Activated T-helper 1 cell treated with anti-CD3 and anti-CD28 coated beads, Interleukin-12 subunit alpha, Interleukin-12 subunit beta, Interleukin-2, Interleukin-4 antibody, amounts not matched to agents 30 ng/mL and 10 ng/mL and 1 ng/mL, durations not matched to agents 14 hours and 24 hours and 36 hours (primary cell): ENCODE measurements around the gene FRMD4B. TPM values are rescaled to one million over a fixed set of nuclear protein-coding genes. Genes with fewer than 3 reads are reported as not detected.

Experiments used
- DNase-seq: peaks from one replicate; pipeline ENCODE4 v3.0.0; 2021; ENCODE audit warnings: low spot score
- H3K27ac Mint-ChIP-seq: one replicate; pipeline ENCODE4 v1.8.0; 2021; ENCODE audit warnings: mild to moderate bottlenecking, mixed read lengths
- H3K27me3 Mint-ChIP-seq: one replicate; pipeline ENCODE4 v1.8.0; 2022; ENCODE audit warnings: mild to moderate bottlenecking, moderate library complexity, mixed read lengths; ENCODE audit not compliant: insufficient read depth
- H3K36me3 Mint-ChIP-seq: one replicate; pipeline ENCODE4 v1.8.0; 2021; ENCODE audit warnings: low read depth, mixed read lengths
- H3K4me1 Mint-ChIP-seq: one replicate; pipeline ENCODE4 v1.8.0; 2021; ENCODE audit warnings: low read depth, mixed read lengths
- H3K4me3 Mint-ChIP-seq: one replicate; pipeline ENCODE4 v1.8.0; 2021; ENCODE audit warnings: mild to moderate bottlenecking, moderate library complexity, mixed read lengths
- H3K9me3 Mint-ChIP-seq: one replicate; pipeline ENCODE4 v1.8.0; 2021; ENCODE audit warnings: mixed read lengths
- intact Hi-C: fragments of 100-400 bp; cut with micrococcal nuclease; formaldehyde crosslinking; loops from one replicate; pipeline ENCODE4 v1.15.1; 2024
- total RNA-seq: library from RNA; stranded (reverse); gene quantifications from 2 replicates; pipeline ENCODE4 v1.2.3, GENCODE V29; 2022

FRMD4B gene
- total RNA-seq, 1 donor from 2014 or later: 83.6 TPM

DNA sequence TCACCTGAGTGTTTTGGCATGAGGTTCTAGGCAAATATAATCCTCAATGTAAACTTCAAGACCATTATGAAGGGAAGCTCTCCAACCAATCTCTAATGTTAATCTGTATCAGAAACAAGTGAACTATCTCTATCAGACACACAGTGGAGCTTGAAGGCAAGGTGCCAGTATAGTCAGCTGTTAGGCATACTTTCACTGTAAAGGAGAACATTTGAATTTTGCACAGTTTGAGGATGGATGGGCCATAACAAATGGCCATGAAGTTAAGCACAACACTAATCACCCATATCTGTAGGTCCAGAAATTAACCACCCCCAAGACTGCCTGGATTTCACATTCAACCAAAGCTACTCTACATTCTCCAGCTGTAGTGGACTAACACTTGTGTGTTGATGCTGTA is 194.4 kb downstream of the FRMD4B start:
- no peak overlapping the region for H3K4me3 Mint-ChIP-seq
- H3K27me3 Mint-ChIP-seq: no peaks in the 10 kb centered on the region
- H3K9me3 Mint-ChIP-seq: no peaks in the 10 kb centered on the region
- intact Hi-C loops: no loop called here
- H3K4me1 Mint-ChIP-seq: peaks cover 43% of the 10 kb centered on the region
- H3K27ac Mint-ChIP-seq: no peak overlapping the region
- DNase-seq: no peak
- H3K36me3 Mint-ChIP-seq: peaks cover 58% of the 10 kb centered on the region

DNA sequence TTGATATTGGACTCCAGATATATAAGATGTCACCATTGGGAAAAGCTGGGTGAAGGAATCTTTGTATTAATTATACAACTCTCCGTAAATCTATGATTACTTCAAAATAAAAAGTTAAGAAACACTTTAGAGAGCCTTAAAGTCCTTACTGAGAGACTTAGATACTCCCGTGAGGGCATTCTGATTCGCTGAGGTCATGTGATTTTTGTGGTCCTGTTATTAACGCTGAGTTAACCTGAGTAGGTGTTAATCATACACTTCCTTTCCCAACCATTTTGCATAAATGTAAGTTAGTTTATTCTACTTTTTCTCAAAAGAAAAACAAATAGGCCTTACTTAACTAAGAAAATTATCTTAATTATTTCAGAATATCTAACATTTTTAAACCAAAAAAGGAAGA is 196.4 kb downstream of the FRMD4B start:
- Mint-ChIP-seq H3K4me1 (peaks cover 25% of the 10 kb centered on the region), H3K27ac (no peak overlapping the region), H3K36me3 (peaks cover 46% of the 10 kb centered on the region), H3K9me3 (no peaks in the 10 kb centered on the region), H3K27me3 (no peaks in the 10 kb centered on the region), H3K4me3 (no peak overlapping the region)
- no peak for DNase-seq
- intact Hi-C loops: no loop called here

DNA sequence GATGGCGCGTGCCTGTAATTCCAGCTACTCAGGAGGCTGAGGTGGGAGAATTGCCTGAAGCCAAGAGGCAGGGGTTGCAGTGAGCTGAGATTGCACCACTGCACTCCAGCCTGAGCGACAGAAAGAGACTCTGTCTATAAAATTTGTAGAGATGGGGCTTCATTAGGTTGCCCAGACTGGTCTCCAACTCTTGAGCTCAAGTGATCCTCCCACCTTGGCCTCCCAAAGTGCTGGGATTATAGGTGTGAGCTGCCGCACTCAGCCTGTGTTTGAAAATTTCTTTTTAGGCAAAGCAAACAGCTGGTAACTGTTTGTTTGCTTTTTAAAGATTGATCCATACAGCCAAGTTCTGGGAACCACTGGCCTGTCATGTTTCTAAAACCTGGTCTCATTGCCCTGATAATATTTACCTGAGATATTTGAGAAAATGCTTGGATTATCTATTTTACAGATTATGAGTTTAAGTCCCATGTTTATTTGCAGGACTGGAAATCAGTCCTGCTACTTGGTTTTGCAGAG is 199.3 kb downstream of the FRMD4B start:
- intact Hi-C loops: no loop called here
- Mint-ChIP-seq H3K4me1 (peaks cover 27% of the 10 kb centered on the region), H3K27me3 (no peaks in the 10 kb centered on the region), H3K36me3 (peaks cover 40% of the 10 kb centered on the region), H3K27ac (no peak overlapping the region), H3K4me3 (no peak overlapping the region), H3K9me3 (no peaks in the 10 kb centered on the region)
- no peak for DNase-seq

DNA sequence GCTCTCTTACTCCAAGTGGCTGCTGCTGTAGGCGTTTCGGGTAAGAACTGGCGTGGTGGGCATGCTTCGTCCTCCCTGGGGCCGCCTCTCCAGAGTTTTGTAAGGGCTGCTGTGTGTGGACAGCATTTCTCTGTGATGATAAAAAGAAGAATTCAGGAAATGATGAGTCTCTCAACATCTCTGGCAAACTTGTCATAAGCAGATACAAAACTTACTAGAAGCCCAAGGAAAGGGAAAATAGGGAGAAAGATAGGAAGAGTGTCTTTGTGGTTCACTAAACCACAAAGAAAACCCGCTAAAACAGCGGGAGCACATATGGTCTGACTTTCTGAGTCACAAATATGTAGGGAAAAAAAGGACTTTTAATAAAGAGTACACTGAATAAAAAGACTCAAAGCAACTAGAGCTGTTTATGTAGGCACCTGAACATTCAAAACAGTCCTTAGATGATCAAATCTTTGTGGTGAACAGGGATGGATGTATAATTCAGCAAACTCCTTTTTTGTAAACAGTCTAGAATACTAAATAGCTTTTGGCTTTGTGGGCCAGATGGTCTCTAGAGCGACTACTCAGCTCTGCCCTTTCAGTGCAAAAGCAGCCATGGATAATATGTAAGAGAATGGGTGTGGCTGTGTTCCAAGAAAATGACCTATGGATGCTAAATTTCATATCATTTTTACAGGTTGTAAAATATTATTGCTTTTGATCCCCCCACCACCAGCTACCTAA is 203.1 kb downstream of the FRMD4B start:
- Mint-ChIP-seq H3K27ac (peak overlapping the region; percentile 47), H3K4me1 (peaks cover 37% of the 10 kb centered on the region), H3K27me3 (no peaks in the 10 kb centered on the region), H3K9me3 (no peaks in the 10 kb centered on the region), H3K4me3 (peak overlapping the region; percentile 2), H3K36me3 (peaks cover 63% of the 10 kb centered on the region)
- no peak for DNase-seq
- intact Hi-C loops: loop anchor here (1.0 to 5.0 kb wide), 2 partner anchors 124 to 145 kb away; no protein-coding TSS in a partner anchor

DNA sequence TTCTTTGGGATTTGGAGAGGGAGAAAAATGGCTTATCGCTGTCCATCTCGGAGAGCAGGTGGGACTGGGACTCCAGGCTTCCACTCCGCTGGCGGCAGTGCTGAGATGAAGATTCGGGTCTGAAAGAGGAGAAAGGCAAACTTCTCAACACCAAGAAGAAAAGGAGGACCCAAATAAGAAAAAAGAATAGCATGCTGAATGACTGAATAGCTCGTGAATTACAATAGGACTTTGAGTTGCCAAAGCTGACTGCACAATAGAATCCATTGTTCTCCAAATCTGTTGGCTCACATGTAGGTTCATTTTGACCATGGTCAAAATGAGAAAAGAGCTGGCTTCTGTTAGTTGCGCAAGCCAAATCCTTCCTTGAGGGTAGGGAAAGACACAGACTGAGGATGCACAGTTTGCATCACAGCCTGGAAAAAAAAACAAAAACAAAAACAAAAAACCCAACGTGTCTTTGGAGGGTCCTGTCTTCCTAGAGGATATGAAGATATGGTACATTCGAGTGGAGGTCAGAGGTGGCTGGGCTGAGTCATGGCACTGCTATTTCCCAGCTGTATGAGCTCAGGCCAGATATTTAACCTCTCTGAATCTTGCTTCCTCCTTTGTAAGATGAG is 204.2 kb downstream of the FRMD4B start:
- DNase-seq: no peak
- no peaks in the 10 kb centered on the region for H3K27me3 Mint-ChIP-seq
- intact Hi-C loops: loop anchor here (1.0 to 5.0 kb wide), 2 partner anchors 125 to 144 kb away; no protein-coding TSS in a partner anchor
- no peak overlapping the region for H3K4me3 Mint-ChIP-seq
- H3K27ac Mint-ChIP-seq: peak overlapping the region; percentile 32
- H3K36me3 Mint-ChIP-seq: peaks cover 65% of the 10 kb centered on the region
- H3K4me1 Mint-ChIP-seq: peaks cover 42% of the 10 kb centered on the region
- H3K9me3 Mint-ChIP-seq: no peaks in the 10 kb centered on the region

DNA sequence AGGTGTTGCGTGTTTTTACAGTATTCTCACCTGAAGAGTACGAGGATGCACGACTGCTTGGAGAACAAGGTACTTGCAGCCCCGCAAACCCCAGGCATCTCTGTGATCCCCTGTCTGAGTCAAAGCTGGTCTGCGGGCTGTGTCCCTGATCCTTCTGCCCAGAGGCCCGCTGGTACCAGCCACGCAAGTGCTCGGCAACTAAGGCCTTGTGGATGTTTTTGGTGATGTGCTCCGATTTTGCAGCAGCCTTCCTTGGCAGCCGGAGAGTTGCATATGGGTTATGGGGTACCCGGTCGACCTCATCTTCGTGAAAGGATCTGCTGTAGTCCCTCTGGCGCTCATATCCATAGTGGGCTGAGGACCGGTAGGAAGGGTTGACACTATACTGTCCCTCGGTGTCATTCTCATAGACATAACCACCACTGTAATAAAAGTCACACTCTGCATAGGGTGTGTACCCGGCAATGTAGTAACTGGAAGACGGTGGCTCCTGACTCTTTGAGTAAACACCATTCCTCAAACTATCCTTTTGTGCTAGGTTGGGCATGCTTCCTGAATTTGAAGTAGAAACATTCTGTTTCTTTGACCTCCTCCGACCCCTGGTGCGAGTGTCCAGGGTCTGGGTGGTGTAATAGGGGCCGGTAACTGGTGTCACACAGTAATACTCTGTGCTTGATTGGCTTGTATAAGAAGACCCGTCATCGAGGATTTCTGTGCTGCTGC is 204.9 kb downstream of the FRMD4B start:
- intact Hi-C loops: loop anchor here (5.0 kb wide), 1 partner anchor 144 kb away; no protein-coding TSS in a partner anchor
- Mint-ChIP-seq H3K27me3 (no peaks in the 10 kb centered on the region), H3K4me3 (no peak overlapping the region), H3K36me3 (peaks cover 71% of the 10 kb centered on the region), H3K4me1 (peaks cover 42% of the 10 kb centered on the region), H3K9me3 (no peaks in the 10 kb centered on the region), H3K27ac (no peak overlapping the region)
- DNase-seq: no peak

DNA sequence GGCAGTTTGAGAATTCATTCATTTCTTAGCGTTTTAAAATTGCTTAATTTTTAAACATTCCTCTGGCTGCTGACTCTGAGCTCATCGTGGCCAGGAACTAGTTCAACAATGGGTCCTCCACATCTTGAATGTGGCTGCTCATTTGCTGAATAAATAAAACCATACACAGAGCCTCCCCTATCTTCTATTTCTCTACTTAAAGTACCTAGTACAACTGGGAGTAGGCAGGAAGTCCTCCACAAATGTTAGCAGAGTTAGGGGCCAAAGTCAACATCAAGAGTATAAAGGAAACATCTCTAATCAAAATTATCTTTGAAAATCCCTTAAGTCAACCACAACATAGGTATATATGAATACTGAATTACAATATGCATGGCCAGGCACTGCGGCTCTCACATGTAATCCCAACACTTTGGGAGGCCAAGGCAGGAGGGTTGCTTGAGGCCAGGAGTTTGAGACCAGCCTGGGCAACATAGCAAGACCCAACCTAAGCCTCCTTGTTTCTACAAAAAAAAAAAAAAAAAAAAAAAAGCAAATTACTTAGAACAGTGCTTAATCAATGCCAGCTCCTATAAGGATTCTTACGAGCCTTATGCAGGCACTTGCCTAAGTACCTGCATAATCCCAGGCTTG is 206.0 kb downstream of the FRMD4B start:
- peaks cover 73% of the 10 kb centered on the region for H3K36me3 Mint-ChIP-seq
- intact Hi-C loops: loop anchor here (5.0 kb wide), 2 partner anchors 32 to 143 kb away; no protein-coding TSS in a partner anchor
- H3K27me3 Mint-ChIP-seq: no peaks in the 10 kb centered on the region
- DNase-seq: no peak
- peaks cover 49% of the 10 kb centered on the region for H3K4me1 Mint-ChIP-seq
- no peaks in the 10 kb centered on the region for H3K9me3 Mint-ChIP-seq
- peak overlapping the region; percentile 49 for H3K27ac Mint-ChIP-seq
- H3K4me3 Mint-ChIP-seq: no peak overlapping the region

DNA sequence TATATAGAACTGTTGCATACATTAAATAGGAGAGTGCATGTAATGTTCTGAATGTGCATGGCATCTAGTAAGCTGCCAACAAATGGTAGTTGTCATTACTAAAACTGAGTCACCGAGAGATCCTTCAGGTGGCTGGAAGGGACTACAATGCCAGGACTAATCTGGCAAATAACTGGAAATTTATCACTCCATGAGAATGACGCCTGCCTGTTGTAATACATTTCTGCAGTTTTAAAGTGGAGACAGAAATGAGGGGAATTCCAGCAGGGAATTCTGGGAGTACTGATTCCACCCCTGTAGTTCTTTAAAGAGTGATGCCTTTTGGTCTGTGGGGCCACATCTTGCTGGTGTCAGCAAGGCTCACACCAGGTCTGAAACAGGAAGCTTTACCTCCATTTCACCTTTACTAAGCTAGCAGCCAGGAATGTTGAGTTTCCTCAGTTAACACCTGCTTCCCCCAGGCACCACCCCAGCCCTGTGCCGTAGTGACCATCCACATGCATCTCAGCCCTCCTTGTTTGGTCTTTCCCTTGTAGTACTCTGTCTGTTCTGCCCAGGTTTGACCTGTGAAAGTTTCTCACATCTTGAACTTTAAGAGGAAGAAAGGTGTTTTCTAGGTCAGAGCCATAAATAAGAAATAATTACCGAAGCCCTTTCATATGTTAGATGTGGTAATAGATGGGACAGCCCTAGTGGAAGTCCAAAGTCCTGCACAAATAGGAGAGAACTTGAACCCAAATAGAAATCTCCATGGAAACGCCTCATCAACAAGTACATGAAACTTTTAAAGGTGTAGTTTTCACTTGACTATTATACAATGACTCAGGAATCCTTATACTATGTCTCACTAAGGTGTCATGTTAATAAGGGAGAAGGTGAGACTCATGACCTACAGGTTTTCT is 206.8 kb downstream of the FRMD4B start:
- intact Hi-C loops: loop anchor here (1.0 to 5.0 kb wide), 2 partner anchors 20 to 33 kb away; no protein-coding TSS in a partner anchor
- H3K27ac Mint-ChIP-seq: peak overlapping the region; percentile 49
- no peaks in the 10 kb centered on the region for H3K27me3 Mint-ChIP-seq
- H3K36me3 Mint-ChIP-seq: peaks cover 76% of the 10 kb centered on the region
- peaks cover 54% of the 10 kb centered on the region for H3K4me1 Mint-ChIP-seq
- no peaks in the 10 kb centered on the region for H3K9me3 Mint-ChIP-seq
- H3K4me3 Mint-ChIP-seq: no peak overlapping the region
- no peak for DNase-seq

DNA sequence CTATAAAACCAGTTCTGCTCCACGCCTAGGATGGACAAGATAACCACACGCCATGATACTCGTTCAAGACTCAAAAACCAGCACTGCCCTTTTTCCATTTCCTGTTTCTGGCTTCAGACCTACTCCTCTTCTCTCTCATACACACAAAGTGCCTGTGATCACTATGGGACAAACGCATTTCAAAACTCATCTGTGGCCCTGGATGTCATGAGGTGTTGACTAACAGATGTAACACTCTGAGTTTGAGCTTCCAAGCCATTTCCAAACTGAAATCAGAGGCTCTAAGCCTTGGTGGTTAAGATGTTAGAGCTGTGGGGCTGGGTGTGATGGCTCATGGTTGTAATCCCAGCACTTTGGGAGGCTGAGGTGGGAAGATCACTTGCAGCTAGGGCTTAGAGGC is 207.8 kb downstream of the FRMD4B start:
- no peak for DNase-seq
- H3K9me3 Mint-ChIP-seq: no peaks in the 10 kb centered on the region
- H3K27ac Mint-ChIP-seq: peak overlapping the region; percentile 78
- H3K36me3 Mint-ChIP-seq: peaks cover 78% of the 10 kb centered on the region
- H3K4me1 Mint-ChIP-seq: peaks cover 53% of the 10 kb centered on the region
- no peak overlapping the region for H3K4me3 Mint-ChIP-seq
- intact Hi-C loops: loop anchor here (1.0 to 5.0 kb wide), 2 partner anchors 21 to 34 kb away; no protein-coding TSS in a partner anchor
- no peaks in the 10 kb centered on the region for H3K27me3 Mint-ChIP-seq

DNA sequence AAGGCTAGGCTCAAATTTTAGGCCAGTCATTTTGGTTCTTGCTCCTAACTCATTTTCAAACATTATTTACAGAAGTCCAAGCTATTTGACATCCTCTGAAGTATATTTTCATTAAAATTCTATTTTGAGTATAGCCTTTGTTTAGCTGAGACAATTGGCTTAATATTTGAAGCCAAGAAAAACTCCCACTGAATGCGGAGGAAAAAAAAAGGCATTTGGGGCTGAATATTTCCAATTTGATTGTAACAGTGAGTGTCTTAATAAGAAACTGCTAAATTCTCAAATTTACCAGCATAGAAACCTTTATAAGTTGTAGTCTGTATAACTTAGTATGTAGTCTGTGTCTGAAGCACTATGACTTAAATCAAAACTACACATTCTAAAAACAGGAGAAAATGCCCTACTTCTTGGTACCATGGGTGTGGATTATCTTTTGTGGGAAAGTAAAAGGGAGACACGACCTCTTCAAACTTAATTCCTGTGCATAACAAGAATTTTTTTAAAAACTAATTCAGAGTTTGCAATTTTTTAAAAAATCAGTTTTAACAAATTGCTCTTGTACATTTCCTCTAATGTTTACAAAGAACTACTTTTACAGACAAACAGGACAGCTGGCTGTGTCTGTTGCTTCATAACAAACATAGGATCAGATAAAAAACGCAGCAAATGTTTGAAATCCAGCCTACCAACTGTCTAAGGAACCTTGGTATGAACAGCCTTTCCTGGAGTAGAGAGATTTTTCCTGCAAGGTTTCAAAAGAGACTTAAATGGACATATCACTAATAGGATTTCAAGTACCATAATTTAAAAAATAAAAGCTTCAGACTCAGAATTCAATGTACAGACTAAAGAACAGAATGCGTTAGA is 210.8 kb downstream of the FRMD4B start:
- peak overlapping the region; percentile 31 for H3K27ac Mint-ChIP-seq
- intact Hi-C loops: loop anchor here (5.0 kb wide), 1 partner anchor 37 kb away; no protein-coding TSS in a partner anchor
- no peak for DNase-seq
- no peak overlapping the region for H3K4me3 Mint-ChIP-seq
- H3K9me3 Mint-ChIP-seq: no peaks in the 10 kb centered on the region
- H3K36me3 Mint-ChIP-seq: peaks cover 74% of the 10 kb centered on the region
- no peaks in the 10 kb centered on the region for H3K27me3 Mint-ChIP-seq
- peaks cover 42% of the 10 kb centered on the region for H3K4me1 Mint-ChIP-seq

DNA sequence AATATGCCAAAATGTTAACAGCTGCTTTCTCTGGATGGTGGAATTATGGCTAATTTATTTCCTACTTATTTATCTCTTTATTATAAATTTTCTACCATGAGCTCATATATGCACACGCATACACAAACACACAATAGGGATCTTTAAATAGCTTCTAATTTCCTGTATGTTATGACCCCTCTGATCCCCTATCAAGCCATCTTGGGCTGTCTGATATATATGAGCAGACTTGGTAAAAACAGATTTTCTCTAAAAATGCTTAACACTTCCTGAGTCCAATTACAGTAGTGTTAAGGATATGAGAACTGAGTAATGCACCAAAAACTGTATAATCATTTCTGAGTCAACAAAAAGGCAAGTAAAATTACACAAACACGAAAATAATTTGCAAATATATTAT is 211.4 kb downstream of the FRMD4B start:
- Mint-ChIP-seq H3K36me3 (peaks cover 73% of the 10 kb centered on the region), H3K4me3 (no peak overlapping the region), H3K27me3 (no peaks in the 10 kb centered on the region), H3K4me1 (peaks cover 37% of the 10 kb centered on the region), H3K9me3 (no peaks in the 10 kb centered on the region), H3K27ac (no peak overlapping the region)
- DNase-seq: no peak
- intact Hi-C loops: no loop called here
